K562 (cell line): Measurements from ENCODE around the gene WASL. TPM values are rescaled to one million over a fixed set of nuclear protein-coding genes. Genes with fewer than 3 reads are reported as not detected.

Source experiments
- ATAC-seq: fragments of 200-7000 bp; cut with Tn5 transposase; 3 replicates; pipeline ENCODE4 v1.9.1; 2020; ENCODE audit warnings: moderate library complexity
- BruUV-seq: library from RNA; stranded (reverse); fragments of 400-500 nt; replicated peaks from 2 replicates; lab custom pipeline; 2021; lab: Mats Ljungman, UMichigan
- CTCF ChIA-PET: fragments of 300-600 bp; formaldehyde crosslinking; extraction: SDS; loops from one replicate; lab custom pipeline; 2021; ENCODE audit warnings: low intra/inter-chr PET ratio; lab: Yijun Ruan, JAX
- POLR2A ChIA-PET: fragments of 300-600, 350-650 bp; sonication (Branson Sonifier 250); formaldehyde crosslinking; extraction: SDS; loops from one replicate; lab custom pipeline; 2021; ENCODE audit warnings: antibody characterized with exemption, inconsistent platforms; lab: Yijun Ruan, JAX
- DNase-seq, 4 experiments: peaks; one replicate each; pipeline versions ENCODE4 v3.0.0 to v3.0.0-alpha.2; 2011 to 2018; ENCODE audit warnings: low spot score in 3 of 4, mixed read lengths in 3 of 4; ENCODE audit errors: extremely low read depth in 1 of 4
- FAIRE-seq: peaks from 2 replicates; lab custom pipeline; 2011; peaks lifted over from hg19 to GRCh38; lab: Jason Lieb, UNC
- H2AFZ ChIP-seq: 2 replicates; pipeline ENCODE4 v1.6.0; 2011; ENCODE audit warnings: low read depth, low read length, control low read depth, inconsistent platforms
- H3K27ac ChIP-seq: fragments of 200-600 bp; 3 replicates; pipeline ENCODE4 v1.8.0; 2011; ENCODE audit warnings: low read depth, mild to moderate bottlenecking, control low read depth, inconsistent platforms, low read length, moderate library complexity, mixed read lengths; ENCODE audit errors: extremely low read depth
- H3K27me3 ChIP-seq, 2 experiments: fragments of 300-600 bp in 1 of 2; 2 replicates in 1 of 2; 3 replicates in 1 of 2; pipeline versions ENCODE4 v1.6.0 to v1.8.0; 2011; ENCODE audit warnings: inconsistent platforms in 2 of 2, low read length in 2 of 2, mild to moderate bottlenecking in 1 of 2, mixed read lengths in 1 of 2, moderate library complexity in 1 of 2; ENCODE audit not compliant: control insufficient read depth in 2 of 2, insufficient read depth in 2 of 2
- H3K36me3 ChIP-seq: fragments of 300-600 bp; 3 replicates; pipeline ENCODE4 v1.8.0; 2011; ENCODE audit warnings: mild to moderate bottlenecking, low read length, inconsistent platforms; ENCODE audit not compliant: control insufficient read depth, insufficient read depth
- H3K4me1 ChIP-seq, 2 experiments: fragments of 200-600 bp in 1 of 2; replicated peaks in 1 of 2; 2 replicates in 1 of 2; 3 replicates in 1 of 2; pipeline versions ENCODE4 v1.5.1 to v1.8.0; 2011; ENCODE audit warnings: inconsistent platforms in 2 of 2, low read length in 2 of 2, mild to moderate bottlenecking in 1 of 2, mixed read lengths in 1 of 2, moderate library complexity in 1 of 2; ENCODE audit not compliant: control insufficient read depth in 2 of 2, insufficient read depth in 2 of 2
- H3K4me2 ChIP-seq: 2 replicates; pipeline ENCODE4 v1.6.1; 2011; ENCODE audit warnings: low read length, control low read depth, inconsistent platforms, mixed read lengths; ENCODE audit not compliant: insufficient read depth
- H3K4me3 ChIP-seq: fragments of 200-600 bp; sonication (generic), shearing (Covaris generic); 2 replicates; pipeline ENCODE4 v1.5.1; 2016; ENCODE audit warnings: control low read depth, inconsistent platforms
- H3K79me2 ChIP-seq: fragments of 200-600 bp; 3 replicates; pipeline ENCODE4 v1.8.0; 2011; ENCODE audit warnings: low read length, inconsistent platforms; ENCODE audit not compliant: control insufficient read depth, insufficient read depth
- H3K9ac ChIP-seq, 2 experiments: 2 replicates each; pipeline versions ENCODE4 v1.6.0 to v1.6.1; 2011; ENCODE audit warnings: low read depth in 2 of 2, low read length in 2 of 2, control low read depth in 1 of 2, inconsistent platforms in 1 of 2, mild to moderate bottlenecking in 1 of 2, mixed read lengths in 1 of 2; ENCODE audit not compliant: insufficient read depth in 1 of 2
- H3K9me1 ChIP-seq: one replicate; pipeline ENCODE4 v1.6.0; 2011; ENCODE audit warnings: inconsistent platforms, mild to moderate bottlenecking, low read length, moderate library complexity; ENCODE audit not compliant: control insufficient read depth, insufficient read depth
- H3K9me3 ChIP-seq: replicated peaks from 2 replicates; pipeline ENCODE4 v1.5.1; 2011; ENCODE audit warnings: low read depth, low read length, inconsistent platforms; ENCODE audit not compliant: control insufficient read depth, insufficient read depth
- H4K20me1 ChIP-seq: replicated peaks from 2 replicates; pipeline ENCODE4 v1.6.1; 2011; ENCODE audit warnings: low read length, inconsistent platforms, mixed read lengths; ENCODE audit not compliant: control insufficient read depth, insufficient read depth
- BRD9 ChIP-seq: fragments of 450-650 bp; IDR thresholded peaks from 2 replicates; pipeline ENCODE4 v1.6.1; 2018; ENCODE audit warnings: low read depth; ENCODE audit not compliant: partially characterized antibody
- CREM ChIP-seq: IDR thresholded peaks from 2 replicates; pipeline ENCODE4 v1.6.1; 2014; ENCODE audit warnings: antibody characterized with exemption, low read depth
- DPF2 ChIP-seq: fragments of 450-650 bp; IDR thresholded peaks from 2 replicates; pipeline ENCODE4 v1.6.1; 2016
- ELF1 ChIP-seq: fragments of 200-800 bp; sonication (Bioruptor generic); IDR thresholded peaks from 2 replicates; pipeline ENCODE4 v1.6.1; 2016; ENCODE audit warnings: missing genetic modification characterization, missing compliant biosample characterization
- FOXA1 ChIP-seq: fragments of 450-650 bp; IDR thresholded peaks from 2 replicates; pipeline ENCODE4 v1.6.1; 2016; ENCODE audit warnings: mild to moderate bottlenecking, borderline replicate concordance
- FOXK2 ChIP-seq, 2 experiments: fragments of 450-650 bp; IDR thresholded peaks in 1 of 2; conservative IDR thresholded peaks in 1 of 2; 2 replicates each; pipeline ENCODE4 v1.6.1; 2016; ENCODE audit warnings: low read depth in 2 of 2, mild to moderate bottlenecking in 1 of 2
- NEUROD1 ChIP-seq: fragments of 150-350 bp; IDR thresholded peaks from 2 replicates; pipeline ENCODE4 v1.6.1; 2014; ENCODE audit warnings: borderline replicate concordance, low read length, low read depth; ENCODE audit not compliant: partially characterized antibody
- NFE2 ChIP-seq: IDR thresholded peaks from 2 replicates; pipeline ENCODE4 v1.6.1; 2014; ENCODE audit warnings: antibody characterized with exemption, low read depth
- RBM34 ChIP-seq: fragments of 200-400 bp; formaldehyde crosslinking; IDR thresholded peaks from 2 replicates; pipeline ENCODE4 v1.6.1; 2018; ENCODE audit warnings: low read length, borderline replicate concordance; ENCODE audit not compliant: insufficient read depth
- SOX6 ChIP-seq: fragments of 450-650 bp; IDR thresholded peaks from 2 replicates; pipeline ENCODE4 v1.6.1; 2014; ENCODE audit warnings: mild to moderate bottlenecking
- SRSF7 ChIP-seq: fragments of 200-400 bp; formaldehyde crosslinking; optimal IDR thresholded peaks from 2 replicates; pipeline ENCODE3; 2017; ENCODE audit warnings: mild to moderate bottlenecking, low read depth, low read length
- TCF7 ChIP-seq: sonication (generic); IDR thresholded peaks from 2 replicates; pipeline ENCODE4 v1.6.1; 2016; ENCODE audit warnings: antibody characterized with exemption, borderline replicate concordance
- ZNF143 ChIP-seq: sonication (generic); formaldehyde crosslinking; IDR thresholded peaks from 2 replicates; pipeline ENCODE4 v1.9.0; 2022; ENCODE audit warnings: mild to moderate bottlenecking, missing genetic modification reagents
- ZNF212 ChIP-seq: fragments of 450-650 bp; formaldehyde crosslinking; IDR thresholded peaks from 2 replicates; pipeline ENCODE4 v1.4.0; 2020; ENCODE audit warnings: mild to moderate bottlenecking
- ZNF324 ChIP-seq: fragments of 250-450 bp; sonication (Bioruptor Pico); IDR thresholded peaks from 2 replicates; pipeline ENCODE4 v1.4.0; 2020; ENCODE audit warnings: mild to moderate bottlenecking
- WGBS: fragments of 100-300 bp; shearing (Covaris generic); methylation state at CpG from one replicate; pipeline ENCODE4 v1.1.6; 2016; ENCODE audit warnings: low coverage, mixed read lengths; ENCODE audit not compliant: insufficient coverage; ENCODE audit errors: missing lambda C conversion rate; 5-methylcytosine and 5-hydroxymethylcytosine counted together
- in situ Hi-C: fragments of 300-500 bp; cut with MboI; formaldehyde crosslinking; loops from 4 replicates; pipeline ENCODE4 v1.15.0; 2018; ENCODE audit warnings: inconsistent platforms, mixed read lengths
- intact Hi-C: fragments of 100-400 bp; cut with micrococcal nuclease; formaldehyde crosslinking; loops from 2 replicates; pipeline ENCODE4 v1.14.2; 2022
- polyA plus RNA-seq, 8 experiments: library from polyadenylated mRNA; depleted of rRNA in 4 of 8; stranded (reverse) in 5 of 8; unstranded in 3 of 8; fragments of >200 nt; fragmentation: Nextera tagmentation in 2 of 8; fragmentation: Illumina TruSeq in 1 of 8; extraction: Ambion mirVana in 2 of 8; extraction: Trizol in 1 of 8; gene quantifications; 2 replicates each; pipeline versions ENCODE4 v1.2.1 to v1.2.3, GENCODE V29; 2011 to 2014; ENCODE audit warnings: inconsistent platforms in 1 of 8, missing spikeins in 1 of 8
- total RNA-seq, 7 experiments: library from RNA; depleted of rRNA in 6 of 7; stranded (reverse); fragments of >200 nt in 6 of 7; fragmentation: Illumina TruSeq in 2 of 7; extraction: Trizol in 2 of 7; gene quantifications; 2 replicates each; pipeline versions ENCODE4 v1.2.1 to v1.2.3, GENCODE V29; 2011 to 2021; ENCODE audit warnings: low replicate concordance in 1 of 7
- TF ChIP-seq, protein P1 (sequence below): fragments of 450-650 bp; conservative IDR thresholded peaks from 2 replicates; pipeline ENCODE4 v1.6.1; 2016; ENCODE audit warnings: missing genetic modification characterization, low read depth, mild to moderate bottlenecking, control low read depth, missing compliant biosample characterization
- TF ChIP-seq, protein P2 (sequence below), 2 experiments: fragments of 450-650 bp in 1 of 2; sonication (generic) in 1 of 2; formaldehyde crosslinking in 1 of 2; IDR thresholded peaks in 1 of 2; conservative IDR thresholded peaks in 1 of 2; 2 replicates each; pipeline versions ENCODE4 v1.6.1 to v1.8.1; 2016 to 2023; ENCODE audit warnings: mild to moderate bottlenecking in 2 of 2, moderate library complexity in 2 of 2, inconsistent platforms in 1 of 2, missing genetic modification reagents in 1 of 2

Gene WASL
- total and polyA plus RNA-seq, 9 of the 15 experiments (the other 6 are each of a cell fraction or from before 2014, with no cell fraction given) = 3.2 to 13.9 (median 8.3) TPM

DNA sequence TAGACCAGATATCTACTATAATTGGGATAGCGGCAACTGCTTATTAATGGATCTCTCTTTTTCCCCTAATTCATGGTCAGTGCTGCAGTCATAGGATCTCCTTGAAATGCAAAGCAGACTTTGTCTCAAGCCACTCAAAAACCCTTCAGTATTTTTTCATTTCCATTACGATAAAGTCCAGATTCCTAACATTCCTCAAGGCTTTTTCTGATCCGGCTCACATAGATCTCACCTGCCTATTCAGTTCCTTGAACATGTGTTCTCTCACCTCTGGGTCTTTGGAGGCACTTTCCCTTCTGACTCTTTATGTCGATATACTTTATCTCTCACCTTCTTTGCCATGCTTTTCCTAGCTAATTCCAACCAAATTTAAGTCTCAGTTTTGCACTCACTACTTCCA lies 25.7 kb upstream of the WASL start:
- no peak for FAIRE-seq
- in situ Hi-C loops = no loop called here
- no peaks in the 10 kb centered on the region for H3K9me3 ChIP-seq
- no peak for ATAC-seq
- no peak for TF ChIP-seq DPF2
- TF ChIP-seq RBM34 = no peak
- no peak for TF ChIP-seq ELF1 (tag)
- TF ChIP-seq ZNF324 = no peak
- TF ChIP-seq, protein P1, sequence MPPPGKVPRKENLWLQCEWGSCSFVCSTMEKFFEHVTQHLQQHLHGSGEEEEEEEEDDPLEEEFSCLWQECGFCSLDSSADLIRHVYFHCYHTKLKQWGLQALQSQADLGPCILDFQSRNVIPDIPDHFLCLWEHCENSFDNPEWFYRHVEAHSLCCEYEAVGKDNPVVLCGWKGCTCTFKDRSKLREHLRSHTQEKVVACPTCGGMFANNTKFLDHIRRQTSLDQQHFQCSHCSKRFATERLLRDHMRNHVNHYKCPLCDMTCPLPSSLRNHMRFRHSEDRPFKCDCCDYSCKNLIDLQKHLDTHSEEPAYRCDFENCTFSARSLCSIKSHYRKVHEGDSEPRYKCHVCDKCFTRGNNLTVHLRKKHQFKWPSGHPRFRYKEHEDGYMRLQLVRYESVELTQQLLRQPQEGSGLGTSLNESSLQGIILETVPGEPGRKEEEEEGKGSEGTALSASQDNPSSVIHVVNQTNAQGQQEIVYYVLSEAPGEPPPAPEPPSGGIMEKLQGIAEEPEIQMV (tag) = no peak
- no peak for TF ChIP-seq BRD9
- TF ChIP-seq, protein P2, sequence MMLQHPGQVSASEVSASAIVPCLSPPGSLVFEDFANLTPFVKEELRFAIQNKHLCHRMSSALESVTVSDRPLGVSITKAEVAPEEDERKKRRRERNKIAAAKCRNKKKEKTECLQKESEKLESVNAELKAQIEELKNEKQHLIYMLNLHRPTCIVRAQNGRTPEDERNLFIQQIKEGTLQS (IDR thresholded peaks at IDR 0.05) = no peak
- TF ChIP-seq, protein P2 (CRISPR knock-in tag; conservative IDR thresholded peaks at IDR 0.05) = no peak
- no peak for TF ChIP-seq SRSF7
- no peak for TF ChIP-seq ZNF143 (CRISPR knock-in tag)
- no peak for TF ChIP-seq CREM
- no peak for TF ChIP-seq SOX6
- no peak for TF ChIP-seq ZNF212
- TF ChIP-seq NEUROD1 = no peak
- no peak for TF ChIP-seq FOXA1
- no peak for TF ChIP-seq NFE2
- TF ChIP-seq TCF7 = no peak
- TF ChIP-seq FOXK2 (conservative IDR thresholded peaks at IDR 0.05 in 1 of 2, IDR thresholded peaks at IDR 0.05 in 1 of 2; ENCODE audit: low read depth in 2 of 2) = no peak
- ChIA-PET CTCF (no interaction called here), POLR2A (interaction anchor here (0.7 to 2.1 kb wide), 3 partner anchors 15 to 26 kb away, joined by 3 to 7 read pairs (median 3); partner anchors contain the start of gene WASL)
- no peaks in the 10 kb centered on the region for H4K20me1 ChIP-seq
- intact Hi-C loops = no loop called here
- no peak overlapping the region for H3K4me3 ChIP-seq
- BruUV-seq = no TSS peak
- H3K27ac ChIP-seq = no peak overlapping the region
- H2AFZ ChIP-seq = no peak overlapping the region
- WGBS = 25% methylated on average over 4 of the region's 4 CpGs
- no peaks in the 10 kb centered on the region for H3K79me2 ChIP-seq
- H3K27me3 ChIP-seq = peaks cover 0 to 2% of the 10 kb centered on the region in 2 experiments; a peak in 2 of 5 replicates
- H3K36me3 ChIP-seq = no peaks in the 10 kb centered on the region
- DNase-seq = no peak
- no peak overlapping the region for H3K4me2 ChIP-seq
- no peaks in the 10 kb centered on the region for H3K4me1 ChIP-seq
- H3K9me1 ChIP-seq = no peaks in the 10 kb centered on the region
- H3K9ac ChIP-seq = no peak overlapping the region
